Measurements from ENCODE around the gene PCBP1. TPM values are rescaled to one million over a fixed set of nuclear protein-coding genes. Genes with fewer than 3 reads are reported as not detected.

The PCBP1 gene
- total RNA-seq, 2 donors from 2014 or later = 97.9 to 128 TPM

GRCh38 chr2:70115646-70116442 lies 28.6 kb downstream of the PCBP1 start:
- DNase-seq (peak in 1 of 4 donors; percentile 27), ATAC-seq (peak; percentile 40)
- H3K4me3 ChIP-seq = no peak overlapping the region
- intact Hi-C loops (cut with DNase I) = no loop called here
- no peaks in the 10 kb centered on the region for H3K9me3 ChIP-seq
- no peak for TF ChIP-seq POLR2A (IDR thresholded peaks at IDR 0.05)
- TF ChIP-seq, protein P1, sequence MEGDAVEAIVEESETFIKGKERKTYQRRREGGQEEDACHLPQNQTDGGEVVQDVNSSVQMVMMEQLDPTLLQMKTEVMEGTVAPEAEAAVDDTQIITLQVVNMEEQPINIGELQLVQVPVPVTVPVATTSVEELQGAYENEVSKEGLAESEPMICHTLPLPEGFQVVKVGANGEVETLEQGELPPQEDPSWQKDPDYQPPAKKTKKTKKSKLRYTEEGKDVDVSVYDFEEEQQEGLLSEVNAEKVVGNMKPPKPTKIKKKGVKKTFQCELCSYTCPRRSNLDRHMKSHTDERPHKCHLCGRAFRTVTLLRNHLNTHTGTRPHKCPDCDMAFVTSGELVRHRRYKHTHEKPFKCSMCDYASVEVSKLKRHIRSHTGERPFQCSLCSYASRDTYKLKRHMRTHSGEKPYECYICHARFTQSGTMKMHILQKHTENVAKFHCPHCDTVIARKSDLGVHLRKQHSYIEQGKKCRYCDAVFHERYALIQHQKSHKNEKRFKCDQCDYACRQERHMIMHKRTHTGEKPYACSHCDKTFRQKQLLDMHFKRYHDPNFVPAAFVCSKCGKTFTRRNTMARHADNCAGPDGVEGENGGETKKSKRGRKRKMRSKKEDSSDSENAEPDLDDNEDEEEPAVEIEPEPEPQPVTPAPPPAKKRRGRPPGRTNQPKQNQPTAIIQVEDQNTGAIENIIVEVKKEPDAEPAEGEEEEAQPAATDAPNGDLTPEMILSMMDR (IDR thresholded peaks at IDR 0.05) = no peak
- no peaks in the 10 kb centered on the region for H3K36me3 ChIP-seq (replicated peaks in 1 of 2; ENCODE audit: insufficient read depth in 1 of 2, low read depth in 2 of 2)
- peak overlapping the region in 3 of 4 donors; percentile 44 to 64 (median 52) for H3K27ac ChIP-seq
- peaks cover 10% of the 10 kb centered on the region for H3K4me1 ChIP-seq
- no peaks in the 10 kb centered on the region for H3K27me3 ChIP-seq
- 68 to 74% methylated on average over 8 of the region's 8 CpGs for WGBS, 2 donors

- WGBS, 2 donors = 87 to 90% methylated on average over 2 of the region's 2 CpGs
Observed at GRCh38 chr2:70116936-70117552, 29.8 kb downstream of the PCBP1 start.

DNA sequence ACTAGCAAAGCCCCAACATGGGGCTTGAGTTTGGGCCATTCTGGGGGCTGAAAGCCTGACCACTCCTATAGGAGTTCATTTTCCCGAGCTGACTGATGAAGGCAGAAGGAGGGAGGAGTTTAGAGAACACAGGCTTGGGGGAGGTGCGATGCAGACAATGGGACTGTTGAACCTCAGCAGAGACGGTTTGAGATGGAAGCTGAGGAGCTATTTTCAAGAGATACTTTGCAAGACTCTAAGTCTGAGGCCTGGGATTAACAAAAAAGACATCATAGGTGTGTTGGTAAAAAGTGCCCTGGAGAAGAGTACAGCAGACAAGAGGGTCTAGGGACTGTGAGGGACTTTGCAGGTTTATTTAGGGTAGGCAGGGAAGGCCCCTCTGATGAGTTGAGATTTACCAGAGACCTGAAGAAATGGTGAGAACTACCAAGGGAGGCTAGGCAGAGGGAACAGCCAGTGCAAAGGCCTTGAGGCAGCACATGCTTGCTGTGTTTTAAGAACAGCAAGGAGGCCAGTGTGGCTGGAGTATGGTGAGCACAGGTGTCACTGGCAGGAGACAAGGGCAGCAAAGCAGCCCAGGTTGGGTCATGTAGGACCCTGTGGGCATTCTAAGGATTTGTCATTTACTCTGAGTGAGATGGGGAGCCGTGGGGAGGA lies 31.6 kb downstream of the PCBP1 start:
- ATAC-seq (no peak), DNase-seq (no peak)
- TF ChIP-seq, protein P1 (IDR thresholded peaks at IDR 0.05) = no peak
- TF ChIP-seq POLR2A (IDR thresholded peaks at IDR 0.05) = no peak
- H3K4me1 ChIP-seq = peaks cover 11% of the 10 kb centered on the region
- H3K36me3 ChIP-seq (replicated peaks in 1 of 2; ENCODE audit: insufficient read depth in 1 of 2, low read depth in 2 of 2) = no peaks in the 10 kb centered on the region
- intact Hi-C loops (cut with DNase I) = no loop called here
- WGBS, 2 donors = 43 to 48% methylated on average over 4 of the region's 4 CpGs
- no peak overlapping the region for H3K27ac ChIP-seq
- no peaks in the 10 kb centered on the region for H3K27me3 ChIP-seq
- H3K9me3 ChIP-seq = no peaks in the 10 kb centered on the region
- H3K4me3 ChIP-seq = no peak overlapping the region

More at GRCh38 chr2:70116936-70117552, 29.8 kb downstream of the PCBP1 start:
- no peak for ATAC-seq
- H3K27me3 ChIP-seq = no peaks in the 10 kb centered on the region
- no peak for TF ChIP-seq POLR2A (IDR thresholded peaks at IDR 0.05)
- TF ChIP-seq, protein P1 (IDR thresholded peaks at IDR 0.05) = no peak
- peaks cover 4% of the 10 kb centered on the region for H3K4me1 ChIP-seq
- intact Hi-C loops (cut with DNase I) = no loop called here
- no peak overlapping the region for H3K27ac ChIP-seq
- no peaks in the 10 kb centered on the region for H3K9me3 ChIP-seq
- no peaks in the 10 kb centered on the region for H3K36me3 ChIP-seq (replicated peaks in 1 of 2; ENCODE audit: insufficient read depth in 1 of 2, low read depth in 2 of 2)
- no peak overlapping the region for H3K4me3 ChIP-seq
- no peak for DNase-seq

DNA sequence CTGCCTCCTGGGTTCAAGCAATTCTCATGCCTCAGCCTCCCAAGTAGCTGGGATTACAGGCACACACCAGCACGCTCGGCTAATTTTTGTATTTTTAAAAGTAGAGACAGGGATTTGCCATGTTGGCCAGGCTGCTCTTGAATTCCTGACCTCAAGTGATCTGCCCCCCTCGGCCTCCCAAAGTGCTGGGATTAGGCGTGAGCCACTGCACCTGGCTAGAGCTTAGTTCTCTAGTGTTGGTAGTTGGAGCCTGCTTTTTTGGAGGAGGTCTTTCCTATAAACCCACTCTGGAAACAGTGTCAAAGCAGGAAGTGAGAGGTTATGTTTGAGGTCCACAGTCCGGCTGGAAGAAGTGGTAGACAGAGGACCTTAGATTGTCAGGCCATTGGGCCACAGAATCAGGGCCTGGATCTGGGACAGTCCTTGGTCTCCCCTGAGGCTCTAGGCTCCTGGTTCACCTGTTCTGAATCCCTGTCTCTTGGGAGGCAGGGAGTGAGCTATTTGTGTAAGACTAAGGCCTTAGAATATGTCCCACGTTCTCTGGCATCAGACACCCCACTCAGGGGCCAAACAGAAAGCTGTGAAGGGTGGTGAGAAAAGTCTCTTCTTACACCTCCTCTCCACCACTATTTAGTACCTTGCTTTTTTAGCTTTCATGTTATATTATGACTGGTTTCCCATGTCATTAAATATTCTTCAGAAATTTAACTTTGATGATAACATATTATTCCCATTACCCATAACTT lies 34.5 kb downstream of the PCBP1 start:
- Histone ChIP-seq H3K4me3 (no peak overlapping the region), H3K27ac (peak overlapping the region in 1 of 4 donors; percentile 27), H3K36me3 (replicated peaks in 1 of 2; ENCODE audit: insufficient read depth in 1 of 2, low read depth in 2 of 2) (no peaks in the 10 kb centered on the region), H3K9me3 (no peaks in the 10 kb centered on the region), H3K27me3 (no peaks in the 10 kb centered on the region), H3K4me1 (peaks cover 23% of the 10 kb centered on the region)
- WGBS, 2 donors = 77% methylated on average over 5 to 6 of the region's 6 CpGs
- TF ChIP-seq, protein P1 (IDR thresholded peaks at IDR 0.05) = no peak
- TF ChIP-seq POLR2A (IDR thresholded peaks at IDR 0.05) = no peak
- intact Hi-C loops (cut with DNase I) = no loop called here
- ATAC-seq (no peak), DNase-seq (no peak)

All from body of pancreas (tissue), 4 donors.